ENCODE data around the gene ADGRL4. TPM values are rescaled to one million over a fixed set of nuclear protein-coding genes. Genes with fewer than 3 reads are reported as not detected.

ADGRL4 gene
- total RNA-seq, 2 experiments from 2014 or later, result not detected

DNA sequence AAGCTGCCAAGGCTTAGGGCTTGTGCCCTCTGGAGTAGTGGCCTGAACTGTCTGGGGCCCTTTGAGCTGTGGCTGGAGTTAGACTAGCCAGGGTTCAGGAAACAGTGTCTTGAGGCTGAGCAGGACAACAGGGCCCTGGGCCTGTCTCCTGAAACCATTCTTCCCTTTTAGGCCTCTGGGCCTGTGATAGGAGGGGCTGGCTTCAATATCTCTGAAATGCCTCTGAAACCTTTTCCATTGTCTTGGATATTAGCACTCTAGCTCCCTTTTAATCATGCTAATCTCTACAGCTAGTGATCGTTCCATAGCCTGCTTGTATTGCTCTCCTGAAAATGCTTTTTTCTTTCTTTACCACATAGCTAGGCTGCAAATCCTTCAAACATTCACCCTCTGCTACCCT, 135.3 kb downstream of the ADGRL4 start:
- ChIA-PET POLR2A (no interaction called here), CTCF (no interaction called here)
- H3K4me3 Mint-ChIP-seq, result no peak overlapping the region
- intact Hi-C loops (cut with DNase I, micrococcal nuclease), result no loop called here
- no peaks in the 10 kb centered on the region for H3K4me1 Mint-ChIP-seq (ENCODE audit: low read depth)
- DNase-seq (no peak), ATAC-seq (ENCODE audit: poor library complexity) (no peak)
- TF ChIP-seq, protein P1, sequence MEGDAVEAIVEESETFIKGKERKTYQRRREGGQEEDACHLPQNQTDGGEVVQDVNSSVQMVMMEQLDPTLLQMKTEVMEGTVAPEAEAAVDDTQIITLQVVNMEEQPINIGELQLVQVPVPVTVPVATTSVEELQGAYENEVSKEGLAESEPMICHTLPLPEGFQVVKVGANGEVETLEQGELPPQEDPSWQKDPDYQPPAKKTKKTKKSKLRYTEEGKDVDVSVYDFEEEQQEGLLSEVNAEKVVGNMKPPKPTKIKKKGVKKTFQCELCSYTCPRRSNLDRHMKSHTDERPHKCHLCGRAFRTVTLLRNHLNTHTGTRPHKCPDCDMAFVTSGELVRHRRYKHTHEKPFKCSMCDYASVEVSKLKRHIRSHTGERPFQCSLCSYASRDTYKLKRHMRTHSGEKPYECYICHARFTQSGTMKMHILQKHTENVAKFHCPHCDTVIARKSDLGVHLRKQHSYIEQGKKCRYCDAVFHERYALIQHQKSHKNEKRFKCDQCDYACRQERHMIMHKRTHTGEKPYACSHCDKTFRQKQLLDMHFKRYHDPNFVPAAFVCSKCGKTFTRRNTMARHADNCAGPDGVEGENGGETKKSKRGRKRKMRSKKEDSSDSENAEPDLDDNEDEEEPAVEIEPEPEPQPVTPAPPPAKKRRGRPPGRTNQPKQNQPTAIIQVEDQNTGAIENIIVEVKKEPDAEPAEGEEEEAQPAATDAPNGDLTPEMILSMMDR (IDR thresholded peaks at IDR 0.05), result no peak
- Histone ChIP-seq H3K27ac (ENCODE audit: low read depth in 1 of 2, low read length in 2 of 2) (no peak overlapping the region), H3K9me3 (ENCODE audit: control insufficient read depth in 1 of 2, insufficient read depth in 1 of 2, low read length in 2 of 2) (peaks cover 0 to 4% of the 10 kb centered on the region in 2 experiments), H3K36me3 (ENCODE audit: insufficient read depth, low read length) (no peaks in the 10 kb centered on the region), H3K4me3 (ENCODE audit: low read length) (no peak overlapping the region), H3K4me1 (ENCODE audit: insufficient read depth, low read length) (no peaks in the 10 kb centered on the region), H3K27me3 (ENCODE audit: control insufficient read depth in 1 of 2, insufficient read depth in 2 of 2, low read length in 2 of 2) (no peaks in the 10 kb centered on the region)
- no peaks in the 10 kb centered on the region for H3K36me3 Mint-ChIP-seq (ENCODE audit: low read depth)
- no peaks in the 10 kb centered on the region for H3K9me3 Mint-ChIP-seq
- no peak overlapping the region for H3K27ac Mint-ChIP-seq
- no peaks in the 10 kb centered on the region for H3K27me3 Mint-ChIP-seq

DNA sequence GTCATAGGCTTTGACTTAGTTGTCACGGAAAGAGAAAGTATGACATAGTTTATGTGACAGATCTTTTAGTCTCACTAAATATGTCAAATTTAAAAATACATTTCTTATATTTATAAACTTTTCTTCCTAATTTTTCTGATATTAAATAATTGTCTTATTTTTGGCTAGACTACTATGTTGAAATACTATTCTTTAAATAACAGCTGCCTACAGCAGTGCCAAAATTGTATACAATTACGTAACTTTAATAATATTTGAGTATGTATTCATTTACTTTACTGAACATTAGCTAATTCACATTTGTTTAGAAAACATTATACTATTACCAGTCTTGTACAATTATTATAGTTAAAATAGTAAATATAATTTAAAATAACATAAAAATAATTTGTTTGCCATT, 137.4 kb downstream of the ADGRL4 start:
- no peak overlapping the region for H3K4me3 ChIP-seq (ENCODE audit: low read length)
- TF ChIP-seq, protein P1 (IDR thresholded peaks at IDR 0.05), result no peak
- H3K36me3 ChIP-seq (ENCODE audit: insufficient read depth, low read length), result no peaks in the 10 kb centered on the region
- Mint-ChIP-seq H3K27ac (no peak overlapping the region), H3K36me3 (ENCODE audit: low read depth) (no peaks in the 10 kb centered on the region), H3K4me3 (no peak overlapping the region), H3K27me3 (no peaks in the 10 kb centered on the region), H3K4me1 (ENCODE audit: low read depth) (no peaks in the 10 kb centered on the region), H3K9me3 (no peaks in the 10 kb centered on the region)
- H3K27ac ChIP-seq (ENCODE audit: low read depth in 1 of 2, low read length in 2 of 2), result no peak overlapping the region
- no peaks in the 10 kb centered on the region for H3K27me3 ChIP-seq (ENCODE audit: control insufficient read depth in 1 of 2, insufficient read depth in 2 of 2, low read length in 2 of 2)
- POLR2A ChIA-PET, result no interaction called here
- ATAC-seq (ENCODE audit: poor library complexity), result no peak
- H3K9me3 ChIP-seq (ENCODE audit: control insufficient read depth in 1 of 2, insufficient read depth in 1 of 2, low read length in 2 of 2), result peaks cover 0 to 4% of the 10 kb centered on the region in 2 experiments
- DNase-seq, result no peak
- CTCF ChIA-PET, result no interaction called here
- intact Hi-C loops (cut with DNase I, micrococcal nuclease), result no loop called here
- H3K4me1 ChIP-seq (ENCODE audit: insufficient read depth, low read length), result no peaks in the 10 kb centered on the region

DNA sequence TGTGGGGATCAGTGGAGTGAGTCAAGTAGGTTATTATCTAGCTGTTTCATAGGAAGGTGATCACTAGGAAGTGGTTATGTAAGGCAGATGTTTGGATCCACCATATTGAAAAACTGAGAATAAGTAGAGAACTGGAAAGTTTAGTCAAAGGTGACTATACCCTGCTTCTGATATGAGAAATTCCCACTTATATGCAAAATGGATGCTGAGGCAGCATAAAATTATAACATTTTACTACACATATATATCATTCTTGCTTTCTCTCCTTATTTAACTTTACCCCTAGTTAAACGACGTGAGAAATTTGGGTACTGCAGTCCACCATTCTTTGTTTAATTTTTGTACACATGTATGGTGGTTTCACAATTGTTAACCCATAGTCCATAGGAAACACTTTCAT, 142.4 kb downstream of the ADGRL4 start:
- Histone ChIP-seq H3K4me1 (ENCODE audit: insufficient read depth, low read length) (no peaks in the 10 kb centered on the region), H3K36me3 (ENCODE audit: insufficient read depth, low read length) (no peaks in the 10 kb centered on the region), H3K27me3 (ENCODE audit: control insufficient read depth in 1 of 2, insufficient read depth in 2 of 2, low read length in 2 of 2) (no peaks in the 10 kb centered on the region), H3K27ac (ENCODE audit: low read depth in 1 of 2, low read length in 2 of 2) (no peak overlapping the region), H3K9me3 (ENCODE audit: control insufficient read depth in 1 of 2, insufficient read depth in 1 of 2, low read length in 2 of 2) (no peaks in the 10 kb centered on the region), H3K4me3 (ENCODE audit: low read length) (no peak overlapping the region)
- Mint-ChIP-seq H3K36me3 (ENCODE audit: low read depth) (no peaks in the 10 kb centered on the region), H3K4me3 (no peak overlapping the region), H3K4me1 (ENCODE audit: low read depth) (no peaks in the 10 kb centered on the region), H3K27me3 (peaks cover 6% of the 10 kb centered on the region), H3K27ac (no peak overlapping the region), H3K9me3 (no peaks in the 10 kb centered on the region)
- DNase-seq (no peak), ATAC-seq (ENCODE audit: poor library complexity) (no peak)
- intact Hi-C loops (cut with DNase I, micrococcal nuclease), result no loop called here
- CTCF ChIA-PET, result no interaction called here
- POLR2A ChIA-PET, result no interaction called here
- TF ChIP-seq, protein P1 (IDR thresholded peaks at IDR 0.05), result no peak
